HG03066 (cell line): Measurements from ENCODE around the gene SLC26A9.

Source experiments
- ATAC-seq: cut with Tn5 transposase; IDR thresholded peaks from one replicate; pipeline ENCODE4 v1.9.1; 2021; ENCODE audit warnings: low read depth; ENCODE audit not compliant: unreplicated experiment

The SLC26A9 gene

GRCh38 chr1:205973377-205974232, 30.3 kb upstream of the SLC26A9 start:
- ATAC-seq: no peak

- no peak for ATAC-seq
Measured at GRCh38 chr1:205972491-205973168, 29.4 kb upstream of the SLC26A9 start.

GRCh38 chr1:205972081-205972480, 28.8 kb upstream of the SLC26A9 start:
- ATAC-seq: no peak

- ATAC-seq: no peak
Measured at GRCh38 chr1:205971082-205971481, 27.8 kb upstream of the SLC26A9 start.

- no peak for ATAC-seq
Measured at GRCh38 chr1:205970486-205970885, 27.2 kb upstream of the SLC26A9 start.

GRCh38 chr1:205969229-205969628, 26.0 kb upstream of the SLC26A9 start:
- no peak for ATAC-seq

GRCh38 chr1:205967554-205968335, 24.5 kb upstream of the SLC26A9 start:
- ATAC-seq: no peak

- no peak for ATAC-seq
Measured at GRCh38 chr1:205965036-205965884, 22.0 kb upstream of the SLC26A9 start.

- no peak for ATAC-seq
Measured at GRCh38 chr1:205963352-205964155, 20.3 kb upstream of the SLC26A9 start.

GRCh38 chr1:205962821-205963221, 19.6 kb upstream of the SLC26A9 start:
- ATAC-seq: no peak

- ATAC-seq: no peak
Measured at GRCh38 chr1:205961991-205962820, 18.9 kb upstream of the SLC26A9 start.

GRCh38 chr1:205961405-205961804, 18.1 kb upstream of the SLC26A9 start:
- no peak for ATAC-seq

- ATAC-seq: no peak
Measured at GRCh38 chr1:205959789-205960188, 16.5 kb upstream of the SLC26A9 start.

GRCh38 chr1:205955499-205955898, 12.2 kb upstream of the SLC26A9 start:
- ATAC-seq: no peak

GRCh38 chr1:205954819-205955404, 11.7 kb upstream of the SLC26A9 start:
- ATAC-seq: no peak

- no peak for ATAC-seq
Measured at GRCh38 chr1:205951746-205952145, 8.5 kb upstream of the SLC26A9 start.

GRCh38 chr1:205950826-205951549, 7.7 kb upstream of the SLC26A9 start:
- ATAC-seq: no peak

- ATAC-seq: no peak
Measured at GRCh38 chr1:205950280-205950679, 7.0 kb upstream of the SLC26A9 start.
